Posterior cingulate gyrus (tissue), 11 donors: Measurements from ENCODE around the gene HMCN2.

Experiments used
- DNase-seq, 10 donors: peaks; one replicate each; pipeline versions ENCODE4 v3.0.0 to v3.0.0-alpha.2; 2020 to 2021; ENCODE audit warnings: mixed read lengths in 3 of 10
- intact Hi-C: fragments of 100-400 bp; cut with DNase I; formaldehyde crosslinking; loops from one replicate; pipeline ENCODE4 v1.15.1; 2023

Gene HMCN2

DNA sequence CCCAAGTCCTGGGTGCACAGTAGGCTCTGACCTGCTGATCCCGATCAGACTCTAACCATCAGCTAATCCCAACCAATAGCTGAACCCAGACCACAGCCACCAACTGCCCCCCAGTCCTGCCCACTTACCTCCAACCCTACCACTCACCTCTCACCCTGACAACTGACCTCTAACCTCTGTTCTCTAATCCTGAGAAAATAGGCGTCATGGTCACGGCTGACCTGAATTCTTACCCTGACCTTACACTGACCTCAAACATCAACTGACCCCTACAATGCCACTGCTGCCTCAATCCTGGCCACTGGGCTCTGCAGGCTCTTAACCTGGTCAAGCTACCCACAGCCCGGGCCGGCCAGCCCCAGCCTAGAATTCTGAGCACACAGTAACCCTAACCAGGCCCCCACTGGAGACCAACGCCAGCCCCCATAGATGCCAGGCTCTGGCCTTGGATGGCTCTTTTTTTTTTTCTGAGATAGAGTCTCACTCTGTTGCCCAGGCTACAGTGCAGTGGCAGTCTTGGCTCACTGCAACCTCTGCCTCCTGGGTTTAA is 115.4 kb downstream of the HMCN2 start:
- no peak for DNase-seq
- intact Hi-C loops = no loop called here

DNA sequence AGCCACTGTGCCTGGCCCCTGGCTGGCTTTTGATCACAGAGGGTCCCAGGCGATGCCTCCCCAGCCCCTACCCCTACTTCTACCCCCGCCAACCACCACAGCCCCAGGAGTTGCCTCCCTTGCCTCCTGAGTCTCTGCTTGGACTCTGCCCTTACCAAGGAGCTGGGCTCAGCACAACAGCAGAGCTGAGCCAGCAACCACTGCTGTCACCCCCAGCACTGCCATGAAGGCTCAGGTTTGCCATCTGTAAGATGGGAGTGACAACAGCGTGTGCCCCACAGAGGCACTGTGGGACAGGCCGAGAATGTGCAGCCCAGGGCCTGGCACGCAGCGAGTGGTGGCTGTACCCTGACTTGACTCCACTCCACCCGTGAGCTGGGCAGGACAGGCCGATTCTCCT is 116.1 kb downstream of the HMCN2 start:
- intact Hi-C loops = no loop called here
- no peak for DNase-seq

DNA sequence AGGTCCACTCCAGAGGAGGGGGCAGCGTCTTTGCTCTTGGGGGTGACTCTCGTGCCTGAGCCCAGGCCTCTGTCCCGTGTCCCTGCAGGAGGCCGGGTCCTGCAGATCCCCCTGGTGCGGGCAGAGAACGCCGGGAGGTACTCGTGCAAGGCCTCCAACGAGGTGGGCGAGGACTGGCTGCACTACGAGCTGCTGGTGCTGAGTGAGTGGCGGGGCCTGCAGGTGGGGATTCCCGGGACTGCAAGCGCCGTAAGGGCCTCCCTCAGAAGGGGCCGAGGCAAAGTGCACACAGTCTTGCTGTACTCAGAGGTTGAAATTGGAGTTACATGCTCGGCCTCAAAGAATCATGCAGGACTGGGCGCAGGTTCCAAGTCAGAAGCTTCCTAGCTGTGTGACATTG is 116.5 kb downstream of the HMCN2 start:
- no peak for DNase-seq
- intact Hi-C loops = no loop called here

DNA sequence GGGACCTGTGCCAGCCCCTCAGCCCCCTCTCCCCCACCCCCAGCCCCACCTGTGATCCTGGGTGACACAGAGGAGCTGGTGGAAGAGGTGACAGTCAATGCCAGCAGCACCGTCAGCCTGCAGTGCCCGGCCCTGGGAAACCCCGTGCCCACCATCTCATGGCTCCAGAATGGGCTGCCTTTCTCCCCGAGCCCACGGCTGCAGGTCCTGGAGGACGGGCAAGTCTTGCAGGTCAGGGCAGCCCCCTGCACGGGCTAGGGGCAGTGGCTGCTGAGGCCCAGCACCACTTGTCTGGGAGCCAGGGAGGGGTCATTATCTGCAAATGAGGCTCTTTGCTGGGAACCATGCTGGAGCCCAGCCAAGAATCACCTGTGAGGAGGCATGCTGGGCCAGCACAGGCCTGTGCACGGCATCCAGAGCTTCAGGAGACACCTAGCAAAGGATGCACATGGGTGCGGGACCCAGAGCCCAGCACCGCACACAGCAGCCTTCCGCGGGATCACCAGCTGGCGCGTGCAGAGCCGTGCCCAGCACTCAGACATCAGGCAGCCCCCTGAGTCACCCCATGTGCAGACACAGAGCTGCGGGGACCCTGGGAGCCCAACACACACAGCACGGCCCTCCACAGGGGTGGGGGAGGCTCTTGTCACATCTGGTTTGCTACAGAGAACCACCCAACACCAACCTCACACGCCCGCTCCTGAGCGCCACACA is 117.2 kb downstream of the HMCN2 start:
- DNase-seq = no peak
- intact Hi-C loops = no loop called here

DNA sequence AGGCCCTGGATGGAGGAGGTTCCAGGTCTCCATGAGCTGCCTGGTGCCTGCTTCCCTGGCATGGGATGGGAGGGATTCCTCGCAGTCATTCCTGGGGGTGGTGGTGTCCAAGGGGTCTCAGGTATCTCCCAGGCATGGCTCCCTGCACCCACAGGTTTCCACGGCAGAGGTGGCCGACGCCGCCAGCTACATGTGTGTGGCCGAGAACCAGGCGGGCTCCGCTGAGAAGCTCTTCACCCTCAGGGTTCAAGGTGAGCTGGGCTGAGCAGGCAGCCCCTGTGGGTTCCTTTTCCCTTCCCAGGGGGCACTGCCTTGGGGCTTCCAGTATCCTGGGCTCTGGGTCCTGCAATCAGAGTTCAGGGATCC is 117.8 kb downstream of the HMCN2 start:
- intact Hi-C loops = no loop called here
- no peak for DNase-seq

DNA sequence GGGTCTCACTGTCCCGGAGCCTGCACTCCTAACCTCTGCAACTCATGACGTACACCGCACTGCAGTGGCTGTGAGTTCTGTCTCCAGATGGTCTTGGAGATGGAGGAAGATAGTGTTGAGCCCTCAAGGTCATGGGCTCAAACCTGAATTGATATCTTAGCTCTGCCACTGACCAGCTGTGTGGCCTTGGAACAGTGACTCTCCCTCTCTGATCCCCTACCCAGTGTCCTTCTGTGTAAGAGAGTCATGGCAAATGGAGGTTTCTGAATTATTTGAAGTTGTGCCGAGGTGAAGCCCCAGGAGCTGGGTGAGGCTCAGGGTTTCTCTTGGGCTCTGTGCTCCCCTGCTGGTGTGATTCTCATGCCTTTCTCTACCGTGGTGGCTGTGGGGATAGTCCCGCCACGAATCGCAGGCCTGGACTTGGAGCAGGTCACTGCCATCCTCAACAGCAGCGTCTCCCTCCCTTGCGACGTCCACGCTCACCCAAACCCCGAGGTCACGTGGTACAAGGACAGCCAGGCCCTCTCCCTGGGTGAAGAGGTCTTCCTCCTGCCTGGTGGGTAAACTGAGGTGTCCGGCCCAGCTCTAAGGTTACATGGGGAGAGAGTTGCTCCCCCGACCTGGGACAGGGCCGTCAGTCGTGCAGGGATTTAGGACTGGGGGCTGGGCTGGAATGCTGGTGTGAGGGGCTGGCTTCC is 118.6 kb downstream of the HMCN2 start:
- DNase-seq = no peak

DNA sequence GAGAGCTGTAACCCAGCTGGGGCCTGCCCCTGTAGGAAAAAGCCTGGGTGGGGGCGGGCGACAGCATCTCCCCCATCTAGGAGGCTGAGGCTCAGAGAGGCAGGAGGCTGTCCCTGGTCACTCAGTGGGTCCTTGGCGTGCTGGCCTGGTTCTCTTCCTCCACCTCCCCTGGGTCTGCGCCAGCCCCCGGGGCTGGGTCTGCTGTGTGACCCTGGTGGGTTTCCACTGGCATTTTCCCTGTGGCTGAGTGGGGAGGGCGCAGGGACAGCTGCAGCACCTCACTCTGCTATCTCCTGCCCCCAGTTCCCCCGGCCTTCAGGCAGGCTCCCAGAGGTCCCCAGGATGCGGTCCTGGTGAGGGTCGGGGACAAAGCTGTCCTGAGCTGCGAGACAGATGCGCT is 119.7 kb downstream of the HMCN2 start:
- intact Hi-C loops = no loop called here

More for the DNA sequence above, 118.6 kb downstream of the HMCN2 start:
- intact Hi-C loops = no loop called here

DNA sequence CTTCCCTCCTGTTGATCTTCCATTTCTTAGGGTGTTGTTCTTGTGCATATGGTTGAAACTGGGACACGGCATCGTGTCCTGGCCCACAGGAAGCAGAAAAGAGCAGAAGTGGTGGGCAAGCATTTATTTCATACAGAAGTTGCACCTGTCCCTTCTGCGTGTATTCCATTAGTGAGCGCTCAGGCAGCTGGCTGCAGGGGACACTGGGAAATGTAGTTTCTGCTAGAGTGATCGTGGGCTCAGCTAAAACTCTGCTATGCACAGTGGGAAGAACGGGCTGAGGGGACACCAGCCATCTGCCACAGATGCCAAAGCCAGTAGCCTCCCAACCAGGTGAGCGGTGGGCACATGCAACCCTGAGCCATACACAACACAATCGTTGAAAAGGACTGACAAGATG is 121.8 kb downstream of the HMCN2 start:
- intact Hi-C loops = no loop called here
- DNase-seq = no peak

More for the DNA sequence above, 119.7 kb downstream of the HMCN2 start:
- DNase-seq = no peak

DNA sequence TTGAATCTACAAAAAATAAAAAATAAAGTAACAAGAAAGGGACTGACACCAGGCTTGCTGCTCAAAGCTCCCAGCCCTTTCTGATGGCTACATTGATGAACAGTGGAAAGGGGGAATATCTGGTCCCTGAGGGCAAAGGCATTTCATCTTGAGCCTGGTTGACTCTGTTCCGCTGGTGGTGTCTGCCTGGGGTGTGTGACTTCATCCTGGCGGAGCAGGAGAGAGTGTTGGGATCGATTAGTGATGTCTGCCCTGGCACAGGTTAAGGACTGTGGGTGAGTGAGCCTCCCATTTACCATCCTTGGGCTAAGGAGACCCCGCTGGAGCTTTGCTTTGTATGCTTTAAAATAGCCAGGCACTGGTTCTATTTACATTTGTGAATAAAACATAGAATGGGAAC is 122.3 kb downstream of the HMCN2 start:
- intact Hi-C loops = no loop called here
- no peak for DNase-seq

DNA sequence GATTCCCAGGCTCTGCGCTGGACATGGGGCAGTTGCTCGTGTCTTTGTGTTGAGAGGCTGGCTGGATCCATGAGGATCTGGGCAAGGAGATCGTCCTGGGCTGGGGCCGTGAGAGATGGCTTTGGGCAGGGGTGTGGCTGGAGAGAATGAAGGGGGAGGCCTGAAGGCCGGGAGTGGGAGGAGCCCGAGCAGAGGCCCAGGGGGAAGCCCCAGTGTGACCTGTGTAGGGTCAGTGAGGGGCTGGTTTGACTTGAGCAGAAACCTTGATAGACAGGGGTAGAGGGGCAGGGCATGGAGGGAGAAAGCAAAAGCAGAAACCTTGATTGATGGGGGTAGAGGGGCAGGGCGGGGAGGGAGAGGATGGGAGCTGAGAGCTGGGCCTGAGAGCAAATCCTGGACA is 124.8 kb downstream of the HMCN2 start:
- DNase-seq = no peak
- intact Hi-C loops = no loop called here

DNA sequence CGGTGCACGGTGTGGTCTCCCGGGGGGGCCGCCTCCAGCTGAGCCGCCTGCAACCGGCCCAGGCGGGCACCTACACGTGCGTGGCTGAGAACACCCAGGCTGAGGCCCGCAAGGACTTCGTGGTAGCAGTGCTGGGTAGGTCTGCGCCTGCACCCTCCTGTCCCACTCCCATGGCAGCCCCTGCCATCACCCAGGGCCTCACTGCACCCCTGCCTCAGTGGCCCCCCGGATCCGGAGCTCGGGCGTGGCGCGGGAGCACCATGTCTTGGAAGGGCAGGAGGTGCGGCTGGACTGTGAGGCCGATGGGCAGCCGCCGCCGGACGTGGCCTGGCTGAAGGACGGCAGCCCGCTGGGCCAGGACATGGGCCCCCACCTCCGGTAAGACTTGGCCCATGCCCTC is 125.4 kb downstream of the HMCN2 start:
- intact Hi-C loops = no loop called here
- DNase-seq = no peak

DNA sequence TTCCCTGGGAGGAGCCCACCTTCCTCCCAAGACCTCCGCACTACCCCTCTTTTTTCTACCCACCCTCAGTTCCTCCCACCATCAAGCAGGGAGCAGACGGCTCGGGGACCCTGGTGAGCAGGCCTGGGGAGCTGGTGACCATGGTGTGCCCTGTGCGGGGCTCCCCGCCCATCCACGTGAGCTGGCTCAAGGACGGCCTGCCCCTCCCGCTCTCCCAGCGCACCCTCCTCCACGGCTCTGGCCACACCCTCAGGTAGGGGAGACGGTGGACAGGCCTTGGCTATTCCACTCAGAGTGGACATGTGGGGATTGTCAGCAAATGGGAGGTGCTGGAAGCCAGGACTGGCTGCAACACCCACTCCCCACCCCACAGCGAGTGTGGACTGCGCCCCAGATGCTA is 126.3 kb downstream of the HMCN2 start:
- intact Hi-C loops = no loop called here
- no peak for DNase-seq

DNA sequence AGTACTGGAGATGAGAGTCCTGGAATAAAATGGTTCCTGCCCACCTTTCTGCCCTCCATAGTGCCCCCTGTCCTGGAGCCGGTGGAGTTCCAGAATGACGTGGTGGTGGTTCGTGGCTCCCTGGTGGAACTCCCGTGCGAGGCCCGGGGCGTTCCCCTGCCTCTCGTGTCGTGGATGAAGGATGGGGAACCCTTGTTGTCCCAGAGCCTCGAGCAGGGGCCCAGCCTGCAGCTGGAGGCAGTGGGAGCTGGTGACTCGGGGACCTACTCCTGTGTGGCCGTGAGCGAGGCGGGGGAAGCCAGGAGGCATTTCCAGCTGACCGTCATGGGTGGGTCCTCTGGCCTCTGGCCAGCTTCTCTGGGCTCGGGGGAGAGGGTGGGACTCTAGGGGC is 128.1 kb downstream of the HMCN2 start:
- intact Hi-C loops = no loop called here

DNA sequence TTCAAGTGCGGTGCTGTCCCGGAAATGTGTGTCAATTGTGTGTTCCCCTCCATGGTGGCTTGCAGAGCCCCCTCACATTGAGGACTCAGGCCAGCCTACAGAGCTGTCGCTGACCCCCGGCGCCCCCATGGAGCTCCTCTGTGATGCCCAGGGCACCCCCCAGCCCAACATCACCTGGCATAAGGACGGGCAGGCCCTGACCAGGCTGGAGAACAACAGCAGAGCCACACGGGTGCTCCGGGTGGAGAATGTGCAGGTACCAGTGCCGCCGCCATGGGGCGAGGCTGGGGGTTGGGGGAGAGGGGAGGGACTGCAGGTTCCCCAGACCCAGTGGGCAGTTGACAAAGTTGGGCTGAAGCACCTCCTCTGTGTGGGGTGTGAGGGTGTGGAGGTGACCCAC is 128.8 kb downstream of the HMCN2 start:
- DNase-seq = no peak
- intact Hi-C loops = no loop called here

More for the DNA sequence above, 128.1 kb downstream of the HMCN2 start:
- no peak for DNase-seq

DNA sequence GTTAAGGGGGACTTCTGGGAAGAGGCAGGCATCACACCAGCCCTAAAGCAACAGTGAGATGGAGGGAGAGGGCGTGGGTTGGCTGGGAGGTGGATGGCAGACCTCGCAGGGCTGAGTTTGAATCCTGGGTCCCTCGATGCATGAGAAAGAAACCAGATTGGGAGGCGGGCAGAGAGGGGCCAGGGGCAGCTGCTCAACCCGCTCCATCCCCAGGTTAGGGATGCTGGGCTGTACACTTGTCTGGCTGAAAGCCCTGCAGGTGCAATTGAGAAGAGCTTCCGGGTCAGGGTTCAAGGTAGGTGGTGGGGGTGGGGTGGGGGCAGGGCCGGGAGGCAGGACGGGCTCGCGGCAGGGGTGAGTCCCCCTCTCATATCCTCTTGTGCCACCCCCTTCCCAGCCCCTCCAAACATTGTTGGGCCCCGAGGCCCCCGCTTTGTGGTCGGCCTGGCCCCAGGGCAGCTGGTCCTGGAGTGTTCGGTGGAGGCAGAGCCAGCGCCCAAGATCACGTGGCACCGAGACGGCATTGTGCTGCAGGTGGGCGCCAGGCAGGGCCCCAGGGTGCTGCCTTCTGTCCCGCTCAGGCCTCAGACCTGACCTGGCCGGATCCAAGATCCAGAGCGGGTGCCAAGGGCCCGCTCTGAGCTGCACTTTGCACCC is 129.4 kb downstream of the HMCN2 start:
- no peak for DNase-seq
- intact Hi-C loops = no loop called here

DNA sequence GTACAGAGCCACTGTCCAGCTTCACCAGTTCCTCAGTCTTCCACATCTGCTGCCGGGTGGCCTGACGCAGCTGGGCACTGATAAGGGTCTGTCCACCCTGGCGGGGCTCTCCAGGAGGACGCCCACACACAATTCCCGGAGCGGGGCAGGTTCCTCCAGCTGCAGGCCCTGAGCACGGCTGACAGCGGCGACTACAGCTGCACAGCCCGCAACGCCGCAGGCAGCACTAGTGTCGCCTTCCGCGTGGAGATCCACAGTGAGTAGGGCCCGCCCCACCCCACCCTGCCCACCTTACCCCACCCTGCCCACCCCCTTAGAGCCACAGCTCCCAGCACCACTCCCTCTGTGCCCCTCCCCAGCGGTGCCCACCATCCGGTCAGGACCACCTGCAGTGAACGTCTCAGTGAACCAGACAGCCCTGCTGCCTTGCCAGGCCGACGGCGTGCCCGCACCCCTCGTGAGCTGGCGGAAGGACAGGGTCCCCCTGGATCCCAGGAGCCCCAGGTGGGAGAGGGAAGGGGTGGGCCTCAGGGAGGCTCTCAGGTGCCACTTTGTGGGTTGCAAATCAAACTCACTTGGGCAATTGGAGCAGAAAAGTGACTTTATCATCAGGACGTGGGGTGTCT is 130.4 kb downstream of the HMCN2 start:
- intact Hi-C loops = no loop called here
- DNase-seq = peak in 1 of 10 donors; percentile 77

DNA sequence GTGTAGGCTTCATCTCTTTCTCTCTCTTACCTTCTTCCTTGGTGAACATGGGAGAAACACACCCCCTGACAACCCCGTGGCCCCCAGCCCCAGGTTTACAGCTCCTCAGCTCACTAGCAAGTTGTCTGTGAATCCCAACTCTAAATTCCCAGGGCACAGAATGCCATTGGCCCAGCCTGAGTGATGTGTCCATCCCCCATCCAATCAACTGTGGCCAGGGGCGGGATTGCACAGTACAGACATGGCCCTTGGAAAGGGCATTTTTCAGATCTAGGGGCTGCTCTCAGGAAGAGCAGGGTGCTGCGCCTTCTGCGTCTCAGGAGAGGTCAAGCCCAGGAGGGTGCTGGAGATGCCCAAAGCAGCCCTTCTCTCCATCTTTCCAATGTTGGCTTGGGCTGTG is 131.0 kb downstream of the HMCN2 start:
- no peak for DNase-seq
- intact Hi-C loops = no loop called here

DNA sequence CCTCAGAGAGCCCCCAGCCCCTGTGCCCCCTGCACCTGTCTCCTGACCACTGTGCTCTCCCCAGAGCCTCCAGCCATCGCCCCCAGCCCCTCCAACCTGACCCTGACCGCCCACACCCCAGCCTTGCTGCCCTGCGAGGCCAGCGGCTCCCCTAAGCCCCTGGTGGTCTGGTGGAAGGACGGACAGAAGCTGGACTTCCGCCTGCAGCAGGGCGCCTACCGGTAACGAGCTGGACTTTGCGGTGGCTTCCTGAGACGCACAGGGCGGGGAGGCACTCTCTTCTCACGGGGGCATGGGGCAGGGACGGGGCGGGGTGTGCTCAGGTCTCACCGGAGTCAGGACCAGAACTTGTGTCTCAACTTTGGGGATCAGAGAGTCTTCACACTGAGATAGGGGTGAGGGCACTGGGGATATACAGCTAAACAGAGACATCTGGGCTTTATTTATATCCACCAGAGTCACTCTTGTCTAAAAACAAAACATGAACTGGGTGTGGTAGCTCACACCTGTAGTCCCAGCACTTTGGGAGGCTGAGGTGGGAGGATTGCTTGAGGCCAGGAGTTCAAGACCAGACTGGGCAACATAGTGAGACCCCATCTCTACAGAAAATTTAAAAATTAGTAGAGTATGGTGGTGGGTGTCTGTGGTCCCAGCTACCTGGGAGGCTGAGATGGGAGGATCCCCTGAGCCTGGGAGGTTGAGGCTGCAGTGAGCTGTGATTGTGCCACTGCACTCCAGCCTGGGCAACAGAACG is 133.1 kb downstream of the HMCN2 start:
- no peak for DNase-seq
- intact Hi-C loops = no loop called here

DNA sequence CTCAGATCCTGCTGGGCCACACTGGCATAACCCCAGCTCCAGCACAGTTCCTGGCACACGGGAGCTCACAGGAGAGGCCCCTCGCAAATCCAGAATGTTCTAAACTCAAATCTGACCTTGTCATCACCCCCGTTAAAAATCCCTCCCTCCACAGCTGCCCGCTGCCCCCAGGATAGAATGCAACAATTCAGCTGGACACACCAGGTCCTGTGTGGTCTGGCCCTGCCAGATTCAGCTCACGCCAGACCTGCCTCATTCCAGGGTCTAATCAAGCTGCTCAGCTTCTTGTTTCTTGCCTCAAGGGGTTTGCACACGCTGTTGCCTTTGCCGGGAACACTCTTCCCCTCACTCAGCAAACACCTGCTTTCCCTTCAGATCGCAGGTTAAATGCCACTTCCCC is 134.2 kb downstream of the HMCN2 start:
- intact Hi-C loops = no loop called here

DNA sequence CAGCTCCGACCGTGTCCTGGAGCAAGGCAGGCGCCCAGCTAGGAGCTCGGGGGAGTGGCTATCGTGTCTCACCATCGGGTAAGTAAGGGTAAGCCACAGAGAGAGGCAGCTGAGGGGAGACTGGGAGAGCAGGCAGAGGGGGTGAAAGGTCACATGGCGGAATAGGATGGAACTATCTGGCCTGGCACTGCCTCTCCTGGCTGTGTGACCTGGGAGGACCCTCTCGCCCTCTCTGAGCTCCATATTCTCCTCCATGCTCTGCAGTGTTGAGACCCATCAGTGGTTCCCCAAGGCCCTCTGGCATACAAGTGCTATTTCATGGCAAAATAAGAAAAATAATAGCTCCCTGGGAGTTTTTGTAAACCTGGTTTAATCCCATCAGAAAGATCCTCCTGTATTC is 135.3 kb downstream of the HMCN2 start:
- DNase-seq = no peak
- intact Hi-C loops = no loop called here

More for the DNA sequence above, 134.2 kb downstream of the HMCN2 start:
- no peak for DNase-seq
